ENCODE measurements around the gene EIF3J.

The EIF3J gene

GRCh38 chr15:44532689-44533088 is 4.3 kb upstream of the EIF3J start:
- no peaks in the 10 kb centered on the region for H3K9me3 ChIP-seq (ENCODE audit: severe bottlenecking)
- no peak overlapping the region for H3K27ac ChIP-seq (ENCODE audit: poor library complexity, severe bottlenecking)
- H3K27me3 ChIP-seq (ENCODE audit: insufficient read depth, poor library complexity, severe bottlenecking), result no peaks in the 10 kb centered on the region
- TF ChIP-seq, protein P1, sequence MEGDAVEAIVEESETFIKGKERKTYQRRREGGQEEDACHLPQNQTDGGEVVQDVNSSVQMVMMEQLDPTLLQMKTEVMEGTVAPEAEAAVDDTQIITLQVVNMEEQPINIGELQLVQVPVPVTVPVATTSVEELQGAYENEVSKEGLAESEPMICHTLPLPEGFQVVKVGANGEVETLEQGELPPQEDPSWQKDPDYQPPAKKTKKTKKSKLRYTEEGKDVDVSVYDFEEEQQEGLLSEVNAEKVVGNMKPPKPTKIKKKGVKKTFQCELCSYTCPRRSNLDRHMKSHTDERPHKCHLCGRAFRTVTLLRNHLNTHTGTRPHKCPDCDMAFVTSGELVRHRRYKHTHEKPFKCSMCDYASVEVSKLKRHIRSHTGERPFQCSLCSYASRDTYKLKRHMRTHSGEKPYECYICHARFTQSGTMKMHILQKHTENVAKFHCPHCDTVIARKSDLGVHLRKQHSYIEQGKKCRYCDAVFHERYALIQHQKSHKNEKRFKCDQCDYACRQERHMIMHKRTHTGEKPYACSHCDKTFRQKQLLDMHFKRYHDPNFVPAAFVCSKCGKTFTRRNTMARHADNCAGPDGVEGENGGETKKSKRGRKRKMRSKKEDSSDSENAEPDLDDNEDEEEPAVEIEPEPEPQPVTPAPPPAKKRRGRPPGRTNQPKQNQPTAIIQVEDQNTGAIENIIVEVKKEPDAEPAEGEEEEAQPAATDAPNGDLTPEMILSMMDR (IDR thresholded peaks at IDR 0.05; ENCODE audit: poor library complexity, severe bottlenecking), result peak; percentile 46
- H3K4me3 ChIP-seq (ENCODE audit: severe bottlenecking), result no peak overlapping the region
- ATAC-seq (ENCODE audit: low read depth) (no peak), DNase-seq (ENCODE audit: low spot score) (no peak)
- H3K36me3 ChIP-seq (ENCODE audit: low read depth), result peaks cover 12% of the 10 kb centered on the region
- H3K4me1 ChIP-seq (ENCODE audit: insufficient read depth, poor library complexity, severe bottlenecking), result peaks cover 2% of the 10 kb centered on the region

- peak overlapping the region; percentile 93 for H3K27ac ChIP-seq (ENCODE audit: poor library complexity, severe bottlenecking)
- H3K9me3 ChIP-seq (ENCODE audit: severe bottlenecking), result no peaks in the 10 kb centered on the region
- ATAC-seq (ENCODE audit: low read depth) (no peak), DNase-seq (ENCODE audit: low spot score) (no peak)
- no peak overlapping the region for H3K4me3 ChIP-seq (ENCODE audit: severe bottlenecking)
- H3K36me3 ChIP-seq (ENCODE audit: low read depth), result peaks cover 30% of the 10 kb centered on the region
- H3K27me3 ChIP-seq (ENCODE audit: insufficient read depth, poor library complexity, severe bottlenecking), result no peaks in the 10 kb centered on the region
- TF ChIP-seq, protein P1 (IDR thresholded peaks at IDR 0.05; ENCODE audit: poor library complexity, severe bottlenecking), result no peak
- H3K4me1 ChIP-seq (ENCODE audit: insufficient read depth, poor library complexity, severe bottlenecking), result peaks cover 8% of the 10 kb centered on the region
These were observed 1.9 kb upstream of the EIF3J start for GRCh38 chr15:44535092-44535491.

GRCh38 chr15:44535523-44536301 is 1.2 kb upstream of the EIF3J start:
- no peak for DNase-seq (ENCODE audit: low spot score)
- peaks cover 8% of the 10 kb centered on the region for H3K4me1 ChIP-seq (ENCODE audit: insufficient read depth, poor library complexity, severe bottlenecking)
- no peaks in the 10 kb centered on the region for H3K27me3 ChIP-seq (ENCODE audit: insufficient read depth, poor library complexity, severe bottlenecking)
- peaks cover 35% of the 10 kb centered on the region for H3K36me3 ChIP-seq (ENCODE audit: low read depth)
- H3K9me3 ChIP-seq (ENCODE audit: severe bottlenecking), result no peaks in the 10 kb centered on the region
- H3K27ac ChIP-seq (ENCODE audit: poor library complexity, severe bottlenecking), result peak overlapping the region; percentile 93
- peak overlapping the region; percentile 93 for H3K4me3 ChIP-seq (ENCODE audit: severe bottlenecking)
- TF ChIP-seq, protein P1 (IDR thresholded peaks at IDR 0.05; ENCODE audit: poor library complexity, severe bottlenecking), result no peak
- no peak for ATAC-seq (ENCODE audit: low read depth)

DNA sequence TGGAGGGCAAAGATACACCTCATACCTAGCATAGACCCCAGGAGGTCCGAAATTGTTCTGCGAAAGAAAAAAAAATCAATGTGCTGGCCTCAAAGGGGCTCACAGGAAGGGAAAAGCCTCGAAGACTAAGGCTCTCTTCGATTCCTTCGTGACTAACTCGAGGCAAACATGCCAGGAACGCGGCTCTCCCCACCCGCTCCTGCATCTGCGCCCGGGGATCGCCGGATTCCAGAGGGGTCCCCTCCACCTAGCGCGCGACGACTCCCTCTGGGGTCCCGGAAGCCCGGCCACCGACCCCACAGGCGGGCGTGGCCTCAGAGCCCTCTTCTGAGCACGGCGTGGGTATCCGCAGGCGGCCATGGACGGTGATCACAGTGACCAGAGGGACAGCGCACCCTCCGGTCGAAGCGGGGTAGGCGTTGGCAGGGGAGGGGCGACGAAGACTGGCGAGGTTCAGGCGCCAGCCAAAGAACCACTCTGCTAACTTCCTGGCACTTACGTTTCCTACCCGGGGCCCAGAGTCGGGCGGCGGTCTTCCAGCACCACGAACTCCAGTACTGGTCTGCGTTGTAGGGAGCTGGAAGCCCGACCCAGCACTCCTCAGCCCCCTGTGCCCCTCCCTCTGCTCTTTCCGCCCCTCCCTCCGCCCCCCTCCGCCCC is 515 bp upstream of the EIF3J start:
- H3K36me3 ChIP-seq (ENCODE audit: low read depth), result peaks cover 42% of the 10 kb centered on the region
- DNase-seq (ENCODE audit: low spot score) (peak; percentile 93), ATAC-seq (ENCODE audit: low read depth) (peak; percentile 80)
- peak overlapping the region; percentile 93 for H3K4me3 ChIP-seq (ENCODE audit: severe bottlenecking)
- H3K9me3 ChIP-seq (ENCODE audit: severe bottlenecking), result no peaks in the 10 kb centered on the region
- TF ChIP-seq, protein P1 (IDR thresholded peaks at IDR 0.05; ENCODE audit: poor library complexity, severe bottlenecking), result peak; percentile 55
- H3K27ac ChIP-seq (ENCODE audit: poor library complexity, severe bottlenecking), result peak overlapping the region; percentile 93
- H3K27me3 ChIP-seq (ENCODE audit: insufficient read depth, poor library complexity, severe bottlenecking), result no peaks in the 10 kb centered on the region
- peaks cover 15% of the 10 kb centered on the region for H3K4me1 ChIP-seq (ENCODE audit: insufficient read depth, poor library complexity, severe bottlenecking)
